Measurements from ENCODE around the gene NAT8L.

The NAT8L gene

DNA sequence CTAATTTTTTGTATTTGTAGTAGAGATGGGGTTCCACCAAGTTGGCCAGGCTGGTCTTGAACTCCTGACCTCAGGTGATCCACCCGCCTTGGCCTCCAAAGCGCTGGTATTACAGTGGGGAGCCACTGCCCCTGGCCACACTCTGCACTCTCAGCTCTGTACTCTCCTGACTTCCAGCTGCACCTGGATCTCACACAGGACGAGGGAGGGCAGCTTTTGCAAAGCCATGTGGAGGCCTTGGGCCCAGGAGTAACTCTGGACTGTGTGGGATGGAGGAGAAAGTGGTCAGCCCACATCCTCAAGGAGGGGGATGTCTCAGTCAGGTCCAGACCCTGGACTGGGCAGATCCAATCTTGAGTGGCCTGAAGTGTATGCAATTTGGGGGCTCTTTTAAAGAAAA is 23.0 kb downstream of the NAT8L start:
- Mint-ChIP-seq H3K9me3 (peaks cover 2% of the 10 kb centered on the region), H3K27ac (no peak overlapping the region), H3K36me3 (no peaks in the 10 kb centered on the region), H3K4me3 (no peak overlapping the region), H3K4me1 (no peaks in the 10 kb centered on the region), H3K27me3 (peaks cover 6% of the 10 kb centered on the region)
- no peak for DNase-seq (ENCODE audit: low spot score in 2 of 2)
- no peak for ATAC-seq (ENCODE audit: low read depth)

DNA sequence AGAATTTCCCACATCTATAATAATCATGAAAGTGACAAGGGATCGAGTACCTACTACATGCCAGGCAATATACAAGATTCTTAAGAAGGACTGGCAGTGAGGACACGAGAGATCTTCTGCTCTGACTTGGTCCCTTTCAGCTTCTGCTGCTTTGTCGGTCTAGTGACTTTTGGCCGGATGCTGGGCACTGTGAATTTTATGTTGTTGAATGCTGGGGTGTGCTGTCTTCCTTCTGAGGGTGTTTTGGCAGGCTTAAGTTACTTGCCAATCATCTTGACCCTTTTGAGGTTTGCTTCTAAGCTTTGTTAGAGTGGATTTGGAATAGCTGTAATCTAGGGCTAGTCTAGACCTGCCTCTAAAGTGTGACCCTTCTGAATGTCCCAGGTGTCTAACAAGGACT is 23.5 kb downstream of the NAT8L start:
- H3K4me1 Mint-ChIP-seq: no peaks in the 10 kb centered on the region
- no peak overlapping the region for H3K27ac Mint-ChIP-seq
- no peaks in the 10 kb centered on the region for H3K36me3 Mint-ChIP-seq
- H3K27me3 Mint-ChIP-seq: peaks cover 6% of the 10 kb centered on the region
- H3K9me3 Mint-ChIP-seq: peaks cover 2% of the 10 kb centered on the region
- DNase-seq (ENCODE audit: low spot score in 2 of 2) (no peak), ATAC-seq (ENCODE audit: low read depth) (no peak)
- no peak overlapping the region for H3K4me3 Mint-ChIP-seq

DNA sequence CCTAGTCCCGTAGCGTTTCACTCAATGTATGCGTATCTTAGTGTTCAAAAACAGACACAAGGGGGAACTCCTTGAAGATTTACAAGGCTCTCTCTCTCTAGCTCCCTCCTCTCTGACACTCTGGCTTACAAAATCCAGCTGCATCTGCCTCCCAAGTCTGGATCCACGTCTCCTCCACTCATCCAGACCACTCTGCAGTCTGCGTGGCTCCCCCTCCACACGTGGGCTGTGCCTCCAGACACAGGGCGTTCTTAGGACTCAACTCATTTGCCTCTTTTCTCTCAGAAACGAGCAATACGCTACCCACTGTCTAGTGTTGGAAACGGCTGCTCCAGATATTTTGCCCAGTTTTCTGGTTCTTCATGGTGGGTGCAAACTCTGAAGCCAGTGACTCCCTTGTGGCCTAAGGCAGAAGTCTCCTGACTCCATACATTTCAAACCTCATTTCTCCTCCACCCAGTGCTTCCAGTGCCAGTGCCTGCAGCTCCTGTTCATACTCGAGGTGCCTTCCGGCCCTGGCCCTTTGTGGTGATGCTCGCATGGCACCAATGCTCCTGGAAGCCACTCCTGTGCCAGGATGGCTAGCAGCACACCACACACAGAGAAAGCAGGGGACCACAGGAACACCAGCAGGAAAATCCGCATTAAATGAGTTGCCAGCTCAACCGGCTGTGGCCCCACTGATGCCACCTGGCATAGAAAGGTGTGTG is 24.1 kb downstream of the NAT8L start:
- peaks cover 2% of the 10 kb centered on the region for H3K9me3 Mint-ChIP-seq
- H3K27me3 Mint-ChIP-seq: peaks cover 6% of the 10 kb centered on the region
- no peak for DNase-seq (ENCODE audit: low spot score in 2 of 2)
- no peak for ATAC-seq (ENCODE audit: low read depth)
- no peaks in the 10 kb centered on the region for H3K36me3 Mint-ChIP-seq
- no peak overlapping the region for H3K4me3 Mint-ChIP-seq
- no peaks in the 10 kb centered on the region for H3K4me1 Mint-ChIP-seq
- no peak overlapping the region for H3K27ac Mint-ChIP-seq

DNA sequence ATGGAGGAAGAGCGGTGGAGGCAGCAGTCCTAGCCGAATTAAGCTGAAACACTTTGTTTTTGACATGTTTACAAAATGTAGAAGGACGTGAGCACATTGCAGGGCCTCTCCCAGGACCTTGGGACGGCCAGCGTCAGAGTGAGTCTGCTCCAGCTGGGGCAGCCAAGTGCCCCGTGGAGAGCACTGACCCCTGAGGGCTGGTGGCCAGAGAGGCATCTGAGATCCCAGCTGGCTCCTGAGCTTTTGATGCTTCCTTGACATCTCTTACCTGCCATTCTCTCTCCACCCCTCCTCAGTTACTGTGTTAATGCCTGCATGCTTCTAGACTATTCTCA is 24.7 kb downstream of the NAT8L start:
- no peaks in the 10 kb centered on the region for H3K36me3 Mint-ChIP-seq
- DNase-seq (ENCODE audit: low spot score in 2 of 2) (no peak), ATAC-seq (ENCODE audit: low read depth) (no peak)
- H3K4me3 Mint-ChIP-seq: no peak overlapping the region
- H3K27me3 Mint-ChIP-seq: peaks cover 6% of the 10 kb centered on the region
- H3K27ac Mint-ChIP-seq: no peak overlapping the region
- peaks cover 2% of the 10 kb centered on the region for H3K9me3 Mint-ChIP-seq
- H3K4me1 Mint-ChIP-seq: no peaks in the 10 kb centered on the region

DNA sequence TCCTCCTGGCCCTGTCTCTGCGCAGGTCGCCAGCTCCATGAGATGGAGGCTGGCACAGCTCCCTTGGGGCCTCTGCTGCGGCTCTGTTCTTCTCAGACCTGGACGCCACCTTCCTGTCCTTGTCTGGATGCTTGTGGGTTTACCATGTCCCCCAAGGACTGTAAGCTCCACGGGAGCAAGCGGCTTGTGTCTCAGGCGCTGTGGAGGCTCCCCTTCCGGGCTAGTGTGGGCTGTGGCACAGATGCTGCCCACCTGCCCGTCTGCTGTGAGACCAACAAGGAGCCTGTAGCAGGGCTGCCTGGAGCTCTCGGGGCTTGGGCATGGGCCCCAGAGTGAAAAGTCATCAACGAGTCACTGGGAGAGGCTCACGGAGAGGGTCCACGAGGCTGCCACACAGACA is 25.2 kb downstream of the NAT8L start:
- Mint-ChIP-seq H3K27ac (no peak overlapping the region), H3K4me1 (no peaks in the 10 kb centered on the region), H3K27me3 (peaks cover 5% of the 10 kb centered on the region), H3K9me3 (peaks cover 2% of the 10 kb centered on the region), H3K36me3 (no peaks in the 10 kb centered on the region), H3K4me3 (no peak overlapping the region)
- no peak for DNase-seq (ENCODE audit: low spot score in 2 of 2)
- no peak for ATAC-seq (ENCODE audit: low read depth)

DNA sequence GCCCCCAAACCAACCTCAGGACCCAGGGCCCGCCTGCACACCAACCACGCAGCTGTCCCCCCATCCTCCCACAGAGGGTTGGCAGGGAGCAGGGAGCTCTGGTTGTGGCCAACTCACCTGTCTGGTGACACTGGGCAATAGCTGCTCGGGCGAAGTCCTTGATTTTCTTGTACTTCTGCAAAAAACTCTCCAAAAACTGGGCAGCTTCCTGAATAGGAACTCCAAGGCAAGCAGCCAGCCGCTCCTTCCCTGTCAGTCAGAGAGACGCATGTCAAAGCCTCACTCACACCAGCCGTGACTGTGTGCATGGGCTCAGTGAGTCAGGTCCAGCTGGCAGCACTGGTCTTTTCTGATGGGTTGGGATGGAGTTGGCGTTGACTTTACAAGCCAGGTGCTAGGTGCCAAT is 26.4 kb downstream of the NAT8L start:
- Mint-ChIP-seq H3K9me3 (peaks cover 2% of the 10 kb centered on the region), H3K27me3 (peaks cover 4% of the 10 kb centered on the region), H3K4me1 (no peaks in the 10 kb centered on the region), H3K4me3 (no peak overlapping the region), H3K27ac (no peak overlapping the region), H3K36me3 (no peaks in the 10 kb centered on the region)
- DNase-seq (ENCODE audit: low spot score in 2 of 2) (no peak), ATAC-seq (ENCODE audit: low read depth) (no peak)

DNA sequence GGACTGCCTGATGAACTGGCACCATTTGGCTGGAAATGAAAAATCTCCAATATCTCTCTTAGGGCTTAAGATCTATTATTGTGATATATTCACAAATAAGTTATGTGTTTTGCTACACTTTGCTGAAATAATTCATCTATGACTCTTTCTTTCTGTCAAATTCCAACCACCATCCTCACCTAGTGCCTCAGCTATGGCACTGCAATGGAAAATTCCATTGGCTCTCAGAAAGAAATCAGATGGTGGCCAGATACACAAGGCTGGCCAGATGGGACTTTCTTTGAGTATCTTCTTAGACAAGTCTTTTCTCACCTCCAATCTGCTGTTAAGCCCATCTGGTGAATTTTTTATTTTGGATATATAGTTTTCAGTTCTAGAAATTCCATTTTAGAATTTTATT is 28.0 kb downstream of the NAT8L start:
- H3K36me3 Mint-ChIP-seq: no peaks in the 10 kb centered on the region
- H3K4me3 Mint-ChIP-seq: no peak overlapping the region
- H3K27ac Mint-ChIP-seq: no peak overlapping the region
- no peak for ATAC-seq (ENCODE audit: low read depth)
- H3K9me3 Mint-ChIP-seq: peaks cover 2% of the 10 kb centered on the region
- peaks cover 9% of the 10 kb centered on the region for H3K27me3 Mint-ChIP-seq
- no peaks in the 10 kb centered on the region for H3K4me1 Mint-ChIP-seq
- no peak for DNase-seq (ENCODE audit: low spot score in 2 of 2)

DNA sequence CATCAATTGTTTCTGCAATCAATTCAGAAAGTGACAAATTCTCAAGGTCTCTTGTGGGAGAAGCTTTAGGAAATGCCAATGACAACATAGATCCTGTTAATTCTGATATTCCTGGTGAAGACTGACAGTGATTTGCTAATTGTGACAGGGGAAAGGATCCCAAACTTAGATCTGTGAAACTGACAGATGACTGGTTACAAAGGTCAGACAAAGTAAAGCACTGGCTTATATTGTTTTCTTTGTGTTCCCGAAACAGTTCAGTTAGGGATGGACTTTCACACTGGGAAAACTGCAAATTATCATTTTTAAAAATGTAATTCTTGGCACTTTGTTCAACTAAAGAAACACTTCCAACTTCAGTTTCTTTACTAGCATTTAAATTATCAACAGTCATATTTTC is 30.1 kb downstream of the NAT8L start:
- H3K27me3 Mint-ChIP-seq: peaks cover 16% of the 10 kb centered on the region
- no peak overlapping the region for H3K4me3 Mint-ChIP-seq
- no peak for DNase-seq (ENCODE audit: low spot score in 2 of 2)
- no peaks in the 10 kb centered on the region for H3K36me3 Mint-ChIP-seq
- no peak overlapping the region for H3K27ac Mint-ChIP-seq
- H3K4me1 Mint-ChIP-seq: no peaks in the 10 kb centered on the region
- H3K9me3 Mint-ChIP-seq: peaks cover 2% of the 10 kb centered on the region
- ATAC-seq (ENCODE audit: low read depth): no peak

DNA sequence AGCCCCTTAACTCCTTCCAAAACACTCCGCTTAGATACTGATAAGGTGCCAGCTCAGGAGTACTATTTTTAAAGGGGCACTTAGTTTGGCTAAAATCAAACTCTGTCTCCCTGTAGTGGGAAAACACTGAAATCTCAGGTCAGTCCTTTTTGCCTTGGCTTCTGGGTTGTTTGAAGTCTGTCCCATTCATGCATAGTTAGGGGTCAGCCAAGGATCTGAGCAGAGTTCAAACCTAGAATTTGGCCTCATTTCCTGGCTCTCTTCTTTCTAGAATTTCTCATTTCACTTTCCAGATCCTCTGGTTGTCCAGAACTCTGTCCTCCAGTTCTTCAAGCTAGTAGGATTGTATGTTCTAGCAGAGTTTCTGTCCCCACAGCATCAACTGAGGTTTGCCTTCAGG is 31.5 kb downstream of the NAT8L start:
- Mint-ChIP-seq H3K27me3 (peaks cover 20% of the 10 kb centered on the region), H3K9me3 (peaks cover 4% of the 10 kb centered on the region), H3K4me3 (no peak overlapping the region), H3K4me1 (no peaks in the 10 kb centered on the region), H3K27ac (no peak overlapping the region), H3K36me3 (peaks cover 2% of the 10 kb centered on the region)
- DNase-seq (ENCODE audit: low spot score in 2 of 2) (no peak), ATAC-seq (ENCODE audit: low read depth) (no peak)

DNA sequence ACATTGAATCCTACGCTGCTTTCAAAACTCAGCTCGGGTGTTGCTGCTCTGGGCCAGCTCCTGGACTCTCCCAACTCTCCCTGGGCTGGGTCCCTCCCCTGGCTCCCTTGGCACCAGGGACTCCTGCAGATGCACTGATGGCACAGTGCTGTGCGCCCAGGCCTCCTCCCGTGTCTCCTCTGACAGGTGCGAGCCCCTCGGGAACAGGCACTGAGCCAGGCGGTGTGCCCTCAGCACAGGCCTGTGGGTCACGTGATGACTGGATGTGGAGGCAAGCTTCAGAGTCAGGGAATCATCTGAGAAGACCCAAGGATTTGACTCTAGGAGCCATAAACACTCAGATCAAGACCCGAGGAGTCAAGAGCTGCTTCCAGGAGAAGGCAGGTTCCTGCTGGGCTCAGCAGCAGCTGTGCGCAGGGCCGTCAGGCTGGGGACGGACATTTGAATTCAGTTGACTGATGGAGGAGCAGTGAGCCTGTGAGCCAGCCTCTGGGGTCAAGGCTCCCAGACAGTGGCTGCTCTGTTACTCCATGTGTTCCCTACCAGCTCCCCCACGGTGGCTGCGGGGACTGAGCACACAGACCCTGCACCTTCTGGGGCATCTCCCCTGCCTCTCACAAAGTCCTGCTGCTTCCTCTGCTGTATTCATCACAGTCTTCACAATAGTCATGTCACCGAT is 33.0 kb downstream of the NAT8L start:
- Mint-ChIP-seq H3K36me3 (peaks cover 9% of the 10 kb centered on the region), H3K4me3 (no peak overlapping the region), H3K4me1 (no peaks in the 10 kb centered on the region), H3K27ac (no peak overlapping the region), H3K9me3 (peaks cover 2% of the 10 kb centered on the region), H3K27me3 (peaks cover 26% of the 10 kb centered on the region)
- ATAC-seq (ENCODE audit: low read depth) (no peak), DNase-seq (ENCODE audit: low spot score in 2 of 2) (no peak)

DNA sequence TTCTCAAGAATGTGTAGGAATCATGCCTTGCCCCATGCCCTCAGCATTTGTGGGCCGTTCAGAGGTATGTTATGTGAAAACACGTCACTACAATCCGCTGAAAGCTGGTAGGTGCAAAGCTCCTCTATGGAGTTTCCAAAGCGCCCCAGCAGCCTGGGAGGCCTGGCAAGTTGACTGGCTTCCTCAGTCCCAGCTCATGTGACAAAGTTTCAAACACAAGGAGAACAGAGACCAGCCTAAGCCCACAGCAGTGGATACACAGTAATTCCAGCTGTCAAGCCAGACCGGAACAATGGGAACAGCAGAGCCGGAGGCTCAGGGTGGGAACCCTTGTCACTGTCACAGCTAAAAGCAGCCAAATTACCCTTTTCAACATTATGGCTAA is 33.5 kb downstream of the NAT8L start:
- Mint-ChIP-seq H3K36me3 (peaks cover 9% of the 10 kb centered on the region), H3K4me3 (no peak overlapping the region), H3K27me3 (peaks cover 26% of the 10 kb centered on the region), H3K4me1 (no peaks in the 10 kb centered on the region), H3K9me3 (peaks cover 2% of the 10 kb centered on the region), H3K27ac (no peak overlapping the region)
- DNase-seq (ENCODE audit: low spot score in 2 of 2) (no peak), ATAC-seq (ENCODE audit: low read depth) (no peak)

DNA sequence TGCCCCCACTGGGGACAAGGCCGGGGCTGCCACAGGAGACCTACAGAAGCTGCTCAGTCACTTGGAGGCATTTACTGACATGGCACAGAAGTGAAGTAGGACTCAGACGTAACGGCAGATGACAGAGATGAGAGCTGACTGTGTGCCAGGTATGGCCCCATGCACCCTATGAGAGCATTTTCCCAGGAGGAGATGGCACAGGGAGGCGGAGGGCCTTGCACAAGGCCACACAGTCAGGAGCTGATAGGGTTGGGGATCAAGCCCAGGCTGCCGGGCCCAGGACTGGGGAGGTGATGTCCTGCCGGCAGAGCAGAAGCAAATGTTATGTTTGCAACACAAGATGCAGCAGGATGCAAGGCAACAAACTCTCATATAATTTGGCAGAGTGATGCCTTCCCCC is 34.1 kb downstream of the NAT8L start:
- Mint-ChIP-seq H3K27me3 (peaks cover 26% of the 10 kb centered on the region), H3K9me3 (peaks cover 2% of the 10 kb centered on the region), H3K27ac (no peak overlapping the region), H3K36me3 (peaks cover 9% of the 10 kb centered on the region), H3K4me3 (no peak overlapping the region), H3K4me1 (no peaks in the 10 kb centered on the region)
- DNase-seq (ENCODE audit: low spot score in 2 of 2) (no peak), ATAC-seq (ENCODE audit: low read depth) (no peak)

DNA sequence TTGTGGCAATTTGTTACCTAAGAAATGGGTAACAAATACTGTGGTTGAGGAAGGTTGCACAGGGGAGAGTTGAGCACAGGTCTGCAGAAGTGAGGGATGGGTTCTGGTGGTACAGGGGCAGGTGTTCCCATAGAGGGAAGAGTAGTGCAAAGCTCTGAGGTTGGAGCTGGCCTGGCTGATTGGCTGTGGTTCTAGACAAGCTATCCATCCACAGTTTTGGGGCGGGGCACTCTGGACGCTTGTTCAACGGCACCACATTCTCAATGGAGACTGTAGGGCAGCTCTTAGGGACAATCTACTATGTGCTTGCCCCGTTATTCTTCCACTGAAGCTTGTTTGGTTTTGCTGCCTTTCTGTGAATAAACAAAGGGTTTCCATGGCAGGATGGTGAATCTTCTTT is 35.4 kb downstream of the NAT8L start:
- no peak overlapping the region for H3K4me3 Mint-ChIP-seq
- no peak for DNase-seq (ENCODE audit: low spot score in 2 of 2)
- H3K27ac Mint-ChIP-seq: no peak overlapping the region
- no peak for ATAC-seq (ENCODE audit: low read depth)
- no peaks in the 10 kb centered on the region for H3K4me1 Mint-ChIP-seq
- peaks cover 9% of the 10 kb centered on the region for H3K36me3 Mint-ChIP-seq
- peaks cover 2% of the 10 kb centered on the region for H3K9me3 Mint-ChIP-seq
- H3K27me3 Mint-ChIP-seq: peaks cover 32% of the 10 kb centered on the region

DNA sequence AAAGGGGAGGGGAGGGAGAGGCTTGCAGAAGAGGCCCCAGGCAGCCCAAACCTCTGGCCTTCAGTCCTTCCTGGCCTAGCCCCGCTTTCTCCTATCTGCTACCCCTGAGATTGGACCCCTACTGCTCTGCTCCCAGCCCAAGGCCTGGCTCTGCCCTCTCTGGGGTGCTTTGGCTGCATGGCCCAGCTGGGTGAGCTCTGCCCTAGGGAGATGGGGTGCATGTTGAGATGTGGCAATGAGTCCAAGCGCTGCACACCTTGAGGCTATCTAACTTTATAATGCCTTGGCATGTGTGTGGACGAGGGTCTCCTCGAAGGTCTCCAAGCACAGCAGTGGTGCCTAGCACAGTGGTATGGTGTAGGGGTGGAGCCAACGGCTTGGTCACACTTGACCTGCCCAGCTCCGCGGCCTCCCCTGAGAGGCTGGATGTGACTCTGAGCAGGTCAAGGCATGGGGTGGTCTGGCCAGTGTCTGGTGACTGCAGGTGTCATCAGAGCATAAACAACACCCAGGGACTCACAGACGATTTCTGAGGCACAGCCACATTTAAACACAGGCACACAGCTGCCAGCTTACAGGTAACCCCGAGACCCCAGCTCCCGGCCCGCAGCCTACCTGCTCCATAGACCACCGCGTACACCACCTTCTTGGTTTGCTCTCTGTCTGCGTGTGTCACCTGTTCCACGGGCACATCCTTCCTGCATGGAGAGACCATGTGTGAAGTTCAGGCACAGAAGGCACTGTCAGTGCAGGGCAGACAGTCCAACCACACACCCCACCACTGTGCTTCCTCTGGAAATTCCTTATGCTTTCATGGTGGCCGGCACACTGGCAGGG is 36.3 kb downstream of the NAT8L start:
- ATAC-seq (ENCODE audit: low read depth) (no peak), DNase-seq (ENCODE audit: low spot score in 2 of 2) (no peak)
- peaks cover 35% of the 10 kb centered on the region for H3K27me3 Mint-ChIP-seq
- no peak overlapping the region for H3K27ac Mint-ChIP-seq
- H3K36me3 Mint-ChIP-seq: peaks cover 9% of the 10 kb centered on the region
- peaks cover 5% of the 10 kb centered on the region for H3K9me3 Mint-ChIP-seq
- H3K4me3 Mint-ChIP-seq: no peak overlapping the region
- no peaks in the 10 kb centered on the region for H3K4me1 Mint-ChIP-seq

All from memory B cell (primary cell).